ENCODE results near the gene SLFN12L.
"Not testable (repeated sequence)": the region's sequence is repeated elsewhere in the genome, so short reads cannot be mapped to it uniquely, and the experiment has no call there.

SLFN12L gene

DNA sequence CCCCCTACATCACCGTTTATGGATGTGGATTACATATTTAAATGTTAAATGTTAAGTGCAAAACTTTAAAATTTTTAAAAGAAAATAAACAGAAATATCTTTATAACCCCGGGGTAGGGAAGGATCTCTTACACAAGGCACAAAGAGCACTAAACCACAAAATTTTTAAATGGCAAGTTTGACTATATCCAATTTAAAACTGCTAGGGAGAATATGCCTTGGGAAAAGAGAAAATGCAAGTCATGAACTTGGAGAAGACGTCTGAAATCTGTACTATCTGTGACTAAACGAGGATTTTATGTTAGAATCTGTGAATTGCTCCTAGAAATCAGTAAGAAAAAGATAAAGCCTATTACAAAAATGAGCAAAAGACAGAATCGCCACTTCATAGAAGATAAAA is 60.2 kb downstream of the SLFN12L start:
- no peak overlapping the region for H3K4ac ChIP-seq (ENCODE audit: low read depth, low read length)
- DNase-seq, result no peak
- no peak overlapping the region for H3K27ac ChIP-seq (ENCODE audit: low read depth, low read length)
- no peak overlapping the region for H3K56ac ChIP-seq (ENCODE audit: low read length)
- H3K4me3 ChIP-seq (ENCODE audit: low read length), result no peak overlapping the region
- H2BK15ac ChIP-seq (replicated peaks; ENCODE audit: low read depth), result no peak overlapping the region
- peaks cover 8% of the 10 kb centered on the region for H3K27me3 ChIP-seq (ENCODE audit: insufficient read depth, low read length, poor library complexity)
- H3K23ac ChIP-seq (ENCODE audit: low read length), result no peak overlapping the region
- H2BK5ac ChIP-seq (ENCODE audit: low read length), result no peak overlapping the region
- no peak overlapping the region for H3K18ac ChIP-seq (ENCODE audit: low read length)
- no peak overlapping the region for H4K8ac ChIP-seq (ENCODE audit: low read depth, low read length)
- no peak overlapping the region for H2AK5ac ChIP-seq (ENCODE audit: low read length)
- no peak overlapping the region for H3K9ac ChIP-seq (ENCODE audit: low read length)
- no peak overlapping the region for H3K4me2 ChIP-seq (ENCODE audit: low read length)
- H3K79me1 ChIP-seq (ENCODE audit: low read length), result no peaks in the 10 kb centered on the region
- no CpG with 5 or more reads among the region's 5 CpGs for WGBS (ENCODE audit: extremely low coverage, insufficient coverage, low lambda C conversion rate)
- H3K79me2 ChIP-seq (ENCODE audit: control insufficient read depth, insufficient read depth, low read length), result no peaks in the 10 kb centered on the region
- H2BK120ac ChIP-seq (ENCODE audit: low read depth, low read length), result no peak overlapping the region
- H3K36me3 ChIP-seq (ENCODE audit: control insufficient read depth, insufficient read depth, low read length), result no peaks in the 10 kb centered on the region
- no peaks in the 10 kb centered on the region for H3K4me1 ChIP-seq (ENCODE audit: control insufficient read depth, low read depth, low read length)
- no peak overlapping the region for H4K5ac ChIP-seq (ENCODE audit: low read length)

DNA sequence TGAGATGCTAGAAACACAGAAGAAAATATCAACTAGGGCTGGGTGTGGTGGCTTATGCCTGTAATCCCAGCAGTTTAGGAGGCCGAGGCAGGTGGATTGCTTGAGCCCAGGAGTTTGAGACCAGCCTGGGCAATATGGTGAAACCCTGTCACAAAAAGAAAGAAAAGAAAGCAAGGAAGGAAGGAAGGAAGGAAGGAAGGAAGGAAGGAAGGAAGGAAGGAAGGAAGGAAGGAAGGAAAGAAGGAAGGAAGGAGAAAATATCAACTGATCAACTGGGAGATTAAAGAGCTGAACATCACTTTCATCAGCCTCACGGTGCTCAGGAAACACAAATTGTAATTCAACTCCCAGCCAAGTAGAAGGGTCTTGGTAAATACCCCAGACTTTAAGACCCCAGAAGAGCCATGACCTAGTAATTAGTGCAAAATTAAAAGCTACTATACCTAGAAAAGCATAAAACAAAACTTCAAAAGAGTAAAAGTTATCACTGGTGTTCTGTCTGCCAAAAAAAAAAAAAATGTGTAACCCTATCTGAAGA is 61.1 kb downstream of the SLFN12L start:
- Histone ChIP-seq H2BK120ac (ENCODE audit: low read depth, low read length) (no peak overlapping the region), H3K18ac (ENCODE audit: low read length) (no peak overlapping the region), H3K4me3 (ENCODE audit: low read length) (no peak overlapping the region), H3K79me1 (ENCODE audit: low read length) (no peaks in the 10 kb centered on the region), H3K27ac (ENCODE audit: low read depth, low read length) (no peak overlapping the region), H3K4ac (ENCODE audit: low read depth, low read length) (no peak overlapping the region), H3K23ac (ENCODE audit: low read length) (no peak overlapping the region), H3K56ac (ENCODE audit: low read length) (no peak overlapping the region), H3K4me1 (ENCODE audit: control insufficient read depth, low read depth, low read length) (no peaks in the 10 kb centered on the region), H4K5ac (ENCODE audit: low read length) (no peak overlapping the region), H3K9ac (ENCODE audit: low read length) (no peak overlapping the region), H3K27me3 (ENCODE audit: insufficient read depth, low read length, poor library complexity) (peaks cover 8% of the 10 kb centered on the region), H2AK5ac (ENCODE audit: low read length) (no peak overlapping the region), H3K79me2 (ENCODE audit: control insufficient read depth, insufficient read depth, low read length) (no peaks in the 10 kb centered on the region), H3K36me3 (ENCODE audit: control insufficient read depth, insufficient read depth, low read length) (no peaks in the 10 kb centered on the region), H4K8ac (ENCODE audit: low read depth, low read length) (no peak overlapping the region), H2BK15ac (replicated peaks; ENCODE audit: low read depth) (no peak overlapping the region), H3K4me2 (ENCODE audit: low read length) (no peak overlapping the region), H2BK5ac (ENCODE audit: low read length) (no peak overlapping the region)
- no peak for DNase-seq
- WGBS (ENCODE audit: extremely low coverage, insufficient coverage, low lambda C conversion rate), result no CpG with 5 or more reads among the region's 2 CpGs

DNA sequence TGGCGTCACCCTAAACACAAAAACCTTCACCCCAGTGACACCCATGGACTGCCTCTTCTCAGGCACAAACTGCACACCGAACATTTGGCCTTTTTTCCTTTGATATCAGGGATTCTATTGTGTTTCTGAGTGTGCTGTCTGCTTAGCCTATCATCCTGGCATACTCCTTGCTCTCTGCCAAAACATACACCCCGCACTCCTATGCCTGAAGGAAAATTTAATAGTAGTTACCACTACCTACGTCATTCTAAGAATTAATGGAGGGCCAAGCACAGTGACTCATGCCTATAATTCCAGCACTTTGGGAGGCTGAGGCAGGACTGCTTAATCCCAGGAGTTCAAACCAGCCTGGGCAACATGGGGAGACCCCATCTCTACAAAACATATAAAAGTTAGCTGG is 69.0 kb downstream of the SLFN12L start:
- H3K27me3 ChIP-seq (ENCODE audit: insufficient read depth, low read length, poor library complexity), result no peaks in the 10 kb centered on the region
- no CpG with 5 or more reads among the region's 4 CpGs for WGBS (ENCODE audit: extremely low coverage, insufficient coverage, low lambda C conversion rate)

DNA sequence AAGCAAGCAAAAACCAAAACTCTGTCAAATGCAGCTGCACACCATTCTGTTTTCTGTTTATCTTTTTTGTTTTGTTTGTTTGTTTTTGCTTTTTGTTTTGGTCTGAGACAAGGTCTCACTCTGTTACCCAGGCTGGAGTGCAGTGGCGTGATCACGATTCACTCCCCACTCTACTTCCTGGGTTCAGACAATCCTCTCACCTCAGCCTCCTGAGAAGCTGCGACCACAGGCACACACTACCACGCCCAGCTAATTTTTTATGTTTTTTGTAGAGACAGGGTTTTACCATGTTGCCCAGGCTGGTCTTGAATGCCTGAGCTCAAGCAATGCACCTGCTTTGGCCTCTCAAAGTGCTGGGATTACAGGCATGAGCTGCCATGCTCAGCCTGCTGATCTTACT is 69.7 kb downstream of the SLFN12L start:
- no peak overlapping the region for H3K4me2 ChIP-seq (ENCODE audit: low read length)
- H3K36me3 ChIP-seq (ENCODE audit: control insufficient read depth, insufficient read depth, low read length), result no peaks in the 10 kb centered on the region
- no peak overlapping the region for H4K8ac ChIP-seq (ENCODE audit: low read depth, low read length)
- H3K79me1 ChIP-seq (ENCODE audit: low read length), result no peaks in the 10 kb centered on the region
- no peak overlapping the region for H3K23ac ChIP-seq (ENCODE audit: low read length)
- no peak overlapping the region for H3K4me3 ChIP-seq (ENCODE audit: low read length)
- H2BK120ac ChIP-seq (ENCODE audit: low read depth, low read length), result no peak overlapping the region
- no peaks in the 10 kb centered on the region for H3K79me2 ChIP-seq (ENCODE audit: control insufficient read depth, insufficient read depth, low read length)
- H3K4ac ChIP-seq (ENCODE audit: low read depth, low read length), result no peak overlapping the region
- no peak overlapping the region for H2BK5ac ChIP-seq (ENCODE audit: low read length)
- H2AK5ac ChIP-seq (ENCODE audit: low read length), result no peak overlapping the region
- H4K5ac ChIP-seq (ENCODE audit: low read length), result no peak overlapping the region
- no peak overlapping the region for H3K27ac ChIP-seq (ENCODE audit: low read depth, low read length)
- H3K18ac ChIP-seq (ENCODE audit: low read length), result no peak overlapping the region
- no peak overlapping the region for H3K56ac ChIP-seq (ENCODE audit: low read length)
- no peaks in the 10 kb centered on the region for H3K4me1 ChIP-seq (ENCODE audit: control insufficient read depth, low read depth, low read length)
- no peak overlapping the region for H2BK15ac ChIP-seq (replicated peaks; ENCODE audit: low read depth)
- no CpG with 5 or more reads among the region's 4 CpGs for WGBS (ENCODE audit: extremely low coverage, insufficient coverage, low lambda C conversion rate)
- DNase-seq, result no peak
- H3K9ac ChIP-seq (ENCODE audit: low read length), result no peak overlapping the region
- no peaks in the 10 kb centered on the region for H3K27me3 ChIP-seq (ENCODE audit: insufficient read depth, low read length, poor library complexity)

More for the DNA sequence above, 69.0 kb downstream of the SLFN12L start:
- no peak overlapping the region for H3K4me2 ChIP-seq (ENCODE audit: low read length)
- no peak overlapping the region for H3K56ac ChIP-seq (ENCODE audit: low read length)
- H4K8ac ChIP-seq (ENCODE audit: low read depth, low read length), result no peak overlapping the region
- no peak overlapping the region for H3K4me3 ChIP-seq (ENCODE audit: low read length)
- H2BK5ac ChIP-seq (ENCODE audit: low read length), result no peak overlapping the region
- no peak for DNase-seq
- H2AK5ac ChIP-seq (ENCODE audit: low read length), result no peak overlapping the region
- no peak overlapping the region for H3K23ac ChIP-seq (ENCODE audit: low read length)
- H3K79me2 ChIP-seq (ENCODE audit: control insufficient read depth, insufficient read depth, low read length), result no peaks in the 10 kb centered on the region
- H3K9ac ChIP-seq (ENCODE audit: low read length), result no peak overlapping the region
- no peak overlapping the region for H3K27ac ChIP-seq (ENCODE audit: low read depth, low read length)
- H3K36me3 ChIP-seq (ENCODE audit: control insufficient read depth, insufficient read depth, low read length), result no peaks in the 10 kb centered on the region
- no peaks in the 10 kb centered on the region for H3K79me1 ChIP-seq (ENCODE audit: low read length)
- H2BK120ac ChIP-seq (ENCODE audit: low read depth, low read length), result no peak overlapping the region
- no peak overlapping the region for H2BK15ac ChIP-seq (replicated peaks; ENCODE audit: low read depth)
- H4K5ac ChIP-seq (ENCODE audit: low read length), result no peak overlapping the region
- no peaks in the 10 kb centered on the region for H3K4me1 ChIP-seq (ENCODE audit: control insufficient read depth, low read depth, low read length)
- no peak overlapping the region for H3K4ac ChIP-seq (ENCODE audit: low read depth, low read length)
- no peak overlapping the region for H3K18ac ChIP-seq (ENCODE audit: low read length)

DNA sequence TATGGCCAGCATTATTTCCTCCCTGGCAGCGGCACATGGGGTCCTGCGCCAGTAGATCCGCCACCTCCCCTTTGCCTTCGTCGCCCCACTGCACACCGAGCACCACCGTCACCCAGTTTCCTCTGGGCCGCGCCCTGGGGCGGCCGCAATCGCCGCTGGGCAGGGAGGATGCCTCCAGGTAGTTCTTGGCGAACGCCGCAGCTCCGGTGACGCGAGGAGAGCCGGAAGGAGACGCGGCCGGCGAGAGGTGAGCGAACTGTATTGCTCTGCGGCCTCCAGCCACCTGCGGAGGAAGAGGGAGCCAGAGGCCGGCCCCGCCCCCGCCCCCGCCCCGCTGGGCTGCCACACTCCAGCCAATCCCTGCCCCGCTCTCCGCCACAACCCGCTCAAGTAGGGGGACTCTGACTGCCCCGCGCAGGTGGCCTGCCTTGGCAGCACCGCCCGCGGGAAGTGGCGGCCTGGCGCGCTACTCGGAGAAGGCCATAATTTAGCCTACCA is 77.1 kb downstream of the SLFN12L start:
- H3K4me1 ChIP-seq (ENCODE audit: control insufficient read depth, low read depth, low read length), result no peaks in the 10 kb centered on the region
- no peak overlapping the region for H2AK5ac ChIP-seq (ENCODE audit: low read length)
- H3K9ac ChIP-seq (ENCODE audit: low read length), result peak overlapping the region; percentile 58
- no peak overlapping the region for H2BK15ac ChIP-seq (replicated peaks; ENCODE audit: low read depth)
- H3K79me1 ChIP-seq (ENCODE audit: low read length), result no peaks in the 10 kb centered on the region
- peak overlapping the region; percentile 68 for H3K4me2 ChIP-seq (ENCODE audit: low read length)
- WGBS (ENCODE audit: extremely low coverage, insufficient coverage, low lambda C conversion rate), result no CpG with 5 or more reads among the region's 44 CpGs
- H4K8ac ChIP-seq (ENCODE audit: low read depth, low read length), result no peak overlapping the region
- no peak overlapping the region for H4K5ac ChIP-seq (ENCODE audit: low read length)
- H3K36me3 ChIP-seq (ENCODE audit: control insufficient read depth, insufficient read depth, low read length), result no peaks in the 10 kb centered on the region
- no peak overlapping the region for H3K4ac ChIP-seq (ENCODE audit: low read depth, low read length)
- H2BK120ac ChIP-seq (ENCODE audit: low read depth, low read length), result no peak overlapping the region
- no peak overlapping the region for H2BK5ac ChIP-seq (ENCODE audit: low read length)
- peak; percentile 87 for DNase-seq
- H3K18ac ChIP-seq (ENCODE audit: low read length), result no peak overlapping the region
- H3K27ac ChIP-seq (ENCODE audit: low read depth, low read length), result no peak overlapping the region
- H3K79me2 ChIP-seq (ENCODE audit: control insufficient read depth, insufficient read depth, low read length), result no peaks in the 10 kb centered on the region
- no peak overlapping the region for H3K4me3 ChIP-seq (ENCODE audit: low read length)
- H3K56ac ChIP-seq (ENCODE audit: low read length), result peak overlapping the region; percentile 70
- peaks cover 10% of the 10 kb centered on the region for H3K27me3 ChIP-seq (ENCODE audit: insufficient read depth, low read length, poor library complexity)
- no peak overlapping the region for H3K23ac ChIP-seq (ENCODE audit: low read length)

DNA sequence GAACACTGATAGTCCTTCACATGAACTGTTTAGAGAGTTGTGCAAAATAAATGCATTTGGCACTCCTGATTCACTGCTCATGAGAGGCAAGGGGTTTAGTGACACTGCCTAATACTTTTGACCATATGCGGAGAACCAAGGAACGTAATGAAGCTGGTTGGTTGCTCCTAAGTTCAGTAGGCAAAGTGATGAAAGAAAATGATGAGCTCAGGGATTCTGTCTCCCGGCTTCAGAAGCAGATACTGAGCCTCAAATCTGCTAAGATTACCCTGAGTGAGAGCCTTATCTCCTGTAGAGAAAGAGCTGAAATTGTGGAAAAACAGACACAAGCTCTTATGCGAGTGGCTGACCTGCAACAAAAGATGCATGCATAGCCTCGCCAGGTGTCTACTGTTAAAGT is 83.4 kb downstream of the SLFN12L start:
- not testable (repeated sequence) for H4K5ac ChIP-seq (ENCODE audit: low read length); H3K23ac ChIP-seq (ENCODE audit: low read length); H2BK5ac ChIP-seq (ENCODE audit: low read length); H3K27ac ChIP-seq (ENCODE audit: low read depth, low read length); H3K79me2 ChIP-seq (ENCODE audit: control insufficient read depth, insufficient read depth, low read length); H3K4me1 ChIP-seq (ENCODE audit: control insufficient read depth, low read depth, low read length); H3K4ac ChIP-seq (ENCODE audit: low read depth, low read length); H3K4me3 ChIP-seq (ENCODE audit: low read length); H2BK120ac ChIP-seq (ENCODE audit: low read depth, low read length); H3K18ac ChIP-seq (ENCODE audit: low read length); H3K79me1 ChIP-seq (ENCODE audit: low read length); H2AK5ac ChIP-seq (ENCODE audit: low read length); H3K4me2 ChIP-seq (ENCODE audit: low read length); H3K36me3 ChIP-seq (ENCODE audit: control insufficient read depth, insufficient read depth, low read length); H4K8ac ChIP-seq (ENCODE audit: low read depth, low read length); H3K9ac ChIP-seq (ENCODE audit: low read length); H2BK15ac ChIP-seq (replicated peaks; ENCODE audit: low read depth); DNase-seq; H3K56ac ChIP-seq (ENCODE audit: low read length); H3K27me3 ChIP-seq (ENCODE audit: insufficient read depth, low read length, poor library complexity)
- WGBS (ENCODE audit: extremely low coverage, insufficient coverage, low lambda C conversion rate), result no CpG with 5 or more reads among the region's 5 CpGs

All from mesendoderm (in vitro differentiated cells).